ENCODE data around the gene HNMT. TPM values are rescaled to one million over a fixed set of nuclear protein-coding genes. Genes with fewer than 3 reads are reported as not detected.

Gene HNMT
- polyA plus RNA-seq, 1 of the 3 experiments (the other 2 are of a cell fraction) = 1.8 TPM

DNA sequence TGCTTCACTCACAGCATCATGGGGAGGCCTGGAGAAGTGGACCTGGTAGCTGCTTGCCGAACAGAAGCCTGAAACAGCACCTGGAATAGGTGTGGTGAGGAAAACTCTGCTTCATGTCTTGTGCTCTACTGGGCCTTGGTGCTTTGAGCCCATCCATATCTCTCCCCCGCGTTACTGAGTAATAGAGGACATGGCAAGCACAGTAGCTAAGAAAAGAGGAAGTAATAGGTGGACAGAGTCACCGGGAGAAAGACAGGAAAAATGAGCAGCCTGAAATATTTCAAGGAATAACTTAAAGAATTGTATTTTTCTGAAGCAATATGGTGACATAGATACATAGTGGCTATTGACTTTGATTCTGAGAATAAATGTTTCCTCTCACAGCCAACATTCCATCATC is 14.0 kb upstream of the HNMT start:
- Histone ChIP-seq H3K27me3 (ENCODE audit: insufficient read depth) (no peaks in the 10 kb centered on the region), H3K9me2 (no peaks in the 10 kb centered on the region), H3F3A (replicated peaks; ENCODE audit: insufficient read depth) (no peaks in the 10 kb centered on the region), H3K9ac (no peak overlapping the region), H2AFZ (ENCODE audit: low read depth) (no peak overlapping the region), H3K9me3 (no peaks in the 10 kb centered on the region), H3K4me2 (no peak overlapping the region), H4K20me1 (ENCODE audit: insufficient read depth) (no peaks in the 10 kb centered on the region), H3K4me3 (ENCODE audit: low read depth in 2 of 2, low read length in 1 of 2) (no peak overlapping the region), H3K4me1 (ENCODE audit: control insufficient read depth in 1 of 2, insufficient read depth in 2 of 2, low read depth in 1 of 2, low read length in 1 of 2) (no peaks in the 10 kb centered on the region; a peak in 1 of 4 replicates), H3K27ac (ENCODE audit: low read depth in 2 of 2, low read length in 1 of 2) (no peak overlapping the region), H3K79me2 (ENCODE audit: insufficient read depth) (no peaks in the 10 kb centered on the region), H3K36me3 (replicated peaks in 1 of 2; ENCODE audit: control insufficient read depth in 1 of 2, insufficient read depth in 2 of 2, low read length in 1 of 2) (no peaks in the 10 kb centered on the region)
- CTCF ChIA-PET = interaction anchor here (0.6 to 1.5 kb wide), 4 partner anchors 8 to 836 kb away, joined by 3 to 6 read pairs (median 4); partner anchors contain the start of gene HNMT
- WGBS (ENCODE audit: low lambda C conversion rate) = 99% methylated on average over 4 of the region's 4 CpGs
- no peak for TF ChIP-seq RCOR1 (IDR thresholded peaks at IDR 0.05; ENCODE audit: low read length)
- DNase-seq = no peak
- POLR2A ChIA-PET = no interaction called here

DNA sequence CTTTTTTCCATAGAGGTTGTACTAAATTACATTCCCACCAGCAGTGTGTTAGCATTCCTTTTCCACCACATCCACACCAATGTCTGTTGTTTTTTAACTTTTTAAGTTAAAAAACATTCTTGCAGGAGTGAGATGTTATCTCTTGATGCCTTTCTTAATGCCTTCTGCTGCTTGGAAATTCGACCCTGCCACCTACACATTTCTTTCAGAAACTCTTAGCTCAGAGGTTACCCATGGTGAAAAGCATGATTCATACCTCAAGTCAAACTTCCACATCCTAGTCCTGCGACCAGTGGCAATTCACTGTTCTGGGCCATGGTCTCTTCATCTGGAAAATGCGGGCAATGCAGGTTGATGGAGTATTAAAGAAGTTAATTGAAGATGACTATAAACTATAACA is 12.7 kb upstream of the HNMT start:
- 57% methylated on average over 3 of the region's 3 CpGs for WGBS (ENCODE audit: low lambda C conversion rate)
- H3K27me3 ChIP-seq (ENCODE audit: insufficient read depth) = no peaks in the 10 kb centered on the region
- no peaks in the 10 kb centered on the region for H3K36me3 ChIP-seq (replicated peaks in 1 of 2; ENCODE audit: control insufficient read depth in 1 of 2, insufficient read depth in 2 of 2, low read length in 1 of 2)
- ChIA-PET POLR2A (no interaction called here), CTCF (interaction anchor here (1.1 kb wide), 1 partner anchor 423 kb away, joined by 4 read pairs; no protein-coding TSS in a partner anchor)
- H3K4me3 ChIP-seq (ENCODE audit: low read depth in 2 of 2, low read length in 1 of 2) = no peak overlapping the region
- H3K27ac ChIP-seq (ENCODE audit: low read depth in 2 of 2, low read length in 1 of 2) = peak overlapping the region in 1 of 2 experiments; percentile 65; a peak in 1 of 4 replicates
- no peak overlapping the region for H2AFZ ChIP-seq (ENCODE audit: low read depth)
- H3K4me1 ChIP-seq (ENCODE audit: control insufficient read depth in 1 of 2, insufficient read depth in 2 of 2, low read depth in 1 of 2, low read length in 1 of 2) = no peaks in the 10 kb centered on the region; a peak in 1 of 4 replicates
- H3F3A ChIP-seq (replicated peaks; ENCODE audit: insufficient read depth) = no peaks in the 10 kb centered on the region
- no peaks in the 10 kb centered on the region for H3K79me2 ChIP-seq (ENCODE audit: insufficient read depth)
- no peaks in the 10 kb centered on the region for H3K9me3 ChIP-seq
- H3K9me2 ChIP-seq = no peaks in the 10 kb centered on the region
- TF ChIP-seq FOSL2 (IDR thresholded peaks at IDR 0.05; ENCODE audit: borderline replicate concordance, low read depth) (0 out of 2 replicates have a peak, but pooled peaks have one; percentile 4), TEAD4 (IDR thresholded peaks at IDR 0.05; ENCODE audit: borderline replicate concordance, insufficient read depth) (peak; percentile 25; the same call in 1 of the 2 replicates), TCF12 (IDR thresholded peaks at IDR 0.05) (peak; percentile 28)
- TF ChIP-seq, protein P1, sequence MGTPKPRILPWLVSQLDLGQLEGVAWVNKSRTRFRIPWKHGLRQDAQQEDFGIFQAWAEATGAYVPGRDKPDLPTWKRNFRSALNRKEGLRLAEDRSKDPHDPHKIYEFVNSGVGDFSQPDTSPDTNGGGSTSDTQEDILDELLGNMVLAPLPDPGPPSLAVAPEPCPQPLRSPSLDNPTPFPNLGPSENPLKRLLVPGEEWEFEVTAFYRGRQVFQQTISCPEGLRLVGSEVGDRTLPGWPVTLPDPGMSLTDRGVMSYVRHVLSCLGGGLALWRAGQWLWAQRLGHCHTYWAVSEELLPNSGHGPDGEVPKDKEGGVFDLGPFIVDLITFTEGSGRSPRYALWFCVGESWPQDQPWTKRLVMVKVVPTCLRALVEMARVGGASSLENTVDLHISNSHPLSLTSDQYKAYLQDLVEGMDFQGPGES (IDR thresholded peaks at IDR 0.05; ENCODE audit: low read depth, low read length) = no peak
- TF ChIP-seq, protein P2, sequence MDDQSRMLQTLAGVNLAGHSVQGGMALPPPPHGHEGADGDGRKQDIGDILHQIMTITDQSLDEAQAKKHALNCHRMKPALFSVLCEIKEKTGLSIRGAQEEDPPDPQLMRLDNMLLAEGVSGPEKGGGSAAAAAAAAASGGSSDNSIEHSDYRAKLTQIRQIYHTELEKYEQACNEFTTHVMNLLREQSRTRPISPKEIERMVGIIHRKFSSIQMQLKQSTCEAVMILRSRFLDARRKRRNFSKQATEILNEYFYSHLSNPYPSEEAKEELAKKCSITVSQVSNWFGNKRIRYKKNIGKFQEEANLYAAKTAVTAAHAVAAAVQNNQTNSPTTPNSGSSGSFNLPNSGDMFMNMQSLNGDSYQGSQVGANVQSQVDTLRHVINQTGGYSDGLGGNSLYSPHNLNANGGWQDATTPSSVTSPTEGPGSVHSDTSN (IDR thresholded peaks at IDR 0.05) = 0 out of 2 replicates have a peak, but pooled peaks have one; percentile 5
- no peak overlapping the region for H3K4me2 ChIP-seq
- no peak for DNase-seq
- H4K20me1 ChIP-seq (ENCODE audit: insufficient read depth) = no peaks in the 10 kb centered on the region
- H3K9ac ChIP-seq = no peak overlapping the region

DNA sequence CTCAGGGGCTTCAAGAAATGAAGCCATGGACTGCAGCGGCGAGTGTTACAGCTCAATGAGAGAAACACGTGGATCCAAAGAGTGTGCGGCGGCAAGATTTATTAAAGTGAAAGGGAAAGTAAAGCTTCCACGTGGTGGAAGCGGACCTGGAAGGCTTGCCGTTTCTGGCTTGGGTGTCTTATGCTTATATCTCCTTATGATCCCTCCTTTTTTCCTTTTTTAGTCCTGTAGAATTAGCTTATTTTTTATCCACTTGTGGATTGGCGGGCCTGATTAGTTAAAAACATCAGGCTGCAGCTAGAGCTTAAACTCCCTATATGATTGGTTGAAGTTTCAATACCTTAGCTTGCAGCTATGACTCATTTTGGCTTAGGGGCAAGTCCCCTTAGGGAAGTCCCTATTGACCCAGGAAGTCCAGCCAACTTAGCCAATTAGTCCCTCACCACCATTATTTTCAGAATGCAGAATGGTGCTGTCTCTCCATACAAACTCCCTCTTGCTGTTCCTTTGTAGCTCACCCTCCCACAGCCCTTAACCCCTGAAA is 11.6 kb upstream of the HNMT start:
- Histone ChIP-seq H3K27me3 (ENCODE audit: insufficient read depth) (no peaks in the 10 kb centered on the region), H3K27ac (ENCODE audit: low read depth in 2 of 2, low read length in 1 of 2) (no peak overlapping the region), H3K4me2 (no peak overlapping the region), H3K9ac (no peak overlapping the region), H3K4me3 (ENCODE audit: low read depth in 2 of 2, low read length in 1 of 2) (no peak overlapping the region), H4K20me1 (ENCODE audit: insufficient read depth) (no peaks in the 10 kb centered on the region), H3F3A (replicated peaks; ENCODE audit: insufficient read depth) (no peaks in the 10 kb centered on the region), H3K4me1 (ENCODE audit: control insufficient read depth in 1 of 2, insufficient read depth in 2 of 2, low read depth in 1 of 2, low read length in 1 of 2) (no peaks in the 10 kb centered on the region; a peak in 1 of 4 replicates), H3K9me2 (no peaks in the 10 kb centered on the region), H3K79me2 (ENCODE audit: insufficient read depth) (no peaks in the 10 kb centered on the region), H3K36me3 (replicated peaks in 1 of 2; ENCODE audit: control insufficient read depth in 1 of 2, insufficient read depth in 2 of 2, low read length in 1 of 2) (no peaks in the 10 kb centered on the region), H3K9me3 (no peaks in the 10 kb centered on the region), H2AFZ (ENCODE audit: low read depth) (no peak overlapping the region)
- POLR2A ChIA-PET = no interaction called here
- CTCF ChIA-PET = interaction anchor here (1.2 to 2.1 kb wide), 2 partner anchors 9 to 874 kb away, joined by 3 to 8 read pairs; no protein-coding TSS in a partner anchor
- DNase-seq = no peak
- WGBS (ENCODE audit: low lambda C conversion rate) = 85% methylated on average over 9 of the region's 9 CpGs
- TF ChIP-seq, protein P3, sequence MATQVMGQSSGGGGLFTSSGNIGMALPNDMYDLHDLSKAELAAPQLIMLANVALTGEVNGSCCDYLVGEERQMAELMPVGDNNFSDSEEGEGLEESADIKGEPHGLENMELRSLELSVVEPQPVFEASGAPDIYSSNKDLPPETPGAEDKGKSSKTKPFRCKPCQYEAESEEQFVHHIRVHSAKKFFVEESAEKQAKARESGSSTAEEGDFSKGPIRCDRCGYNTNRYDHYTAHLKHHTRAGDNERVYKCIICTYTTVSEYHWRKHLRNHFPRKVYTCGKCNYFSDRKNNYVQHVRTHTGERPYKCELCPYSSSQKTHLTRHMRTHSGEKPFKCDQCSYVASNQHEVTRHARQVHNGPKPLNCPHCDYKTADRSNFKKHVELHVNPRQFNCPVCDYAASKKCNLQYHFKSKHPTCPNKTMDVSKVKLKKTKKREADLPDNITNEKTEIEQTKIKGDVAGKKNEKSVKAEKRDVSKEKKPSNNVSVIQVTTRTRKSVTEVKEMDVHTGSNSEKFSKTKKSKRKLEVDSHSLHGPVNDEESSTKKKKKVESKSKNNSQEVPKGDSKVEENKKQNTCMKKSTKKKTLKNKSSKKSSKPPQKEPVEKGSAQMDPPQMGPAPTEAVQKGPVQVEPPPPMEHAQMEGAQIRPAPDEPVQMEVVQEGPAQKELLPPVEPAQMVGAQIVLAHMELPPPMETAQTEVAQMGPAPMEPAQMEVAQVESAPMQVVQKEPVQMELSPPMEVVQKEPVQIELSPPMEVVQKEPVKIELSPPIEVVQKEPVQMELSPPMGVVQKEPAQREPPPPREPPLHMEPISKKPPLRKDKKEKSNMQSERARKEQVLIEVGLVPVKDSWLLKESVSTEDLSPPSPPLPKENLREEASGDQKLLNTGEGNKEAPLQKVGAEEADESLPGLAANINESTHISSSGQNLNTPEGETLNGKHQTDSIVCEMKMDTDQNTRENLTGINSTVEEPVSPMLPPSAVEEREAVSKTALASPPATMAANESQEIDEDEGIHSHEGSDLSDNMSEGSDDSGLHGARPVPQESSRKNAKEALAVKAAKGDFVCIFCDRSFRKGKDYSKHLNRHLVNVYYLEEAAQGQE (IDR thresholded peaks at IDR 0.05; ENCODE audit: low read depth, low read length) = no peak
- TF ChIP-seq, protein P2 (IDR thresholded peaks at IDR 0.05) = no peak
- no peak for TF ChIP-seq MXI1 (IDR thresholded peaks at IDR 0.05; ENCODE audit: low read depth, low read length)

Measured in SK-N-SH (cell line).